Spleen (tissue), 11 donors: ENCODE results near the gene SMIM17. TPM values are rescaled to one million over a fixed set of nuclear protein-coding genes. Genes with fewer than 3 reads are reported as not detected.

Experiments used
- DNase-seq: peaks from one replicate; pipeline ENCODE4 v3.0.0-alpha.2; 2020
- H3K27ac ChIP-seq, 8 donors: fragments of 200-600 bp; sonication (generic) in 7 of 8; 1 replicate in 4 of 8; 2 replicates in 4 of 8; pipeline versions ENCODE4 v1.5.0 to v1.8.0; 2016 to 2021; ENCODE audit warnings: inconsistent platforms in 4 of 8, mild to moderate bottlenecking in 4 of 8, moderate library complexity in 1 of 8
- H3K27me3 ChIP-seq, 7 donors: fragments of 200-600 bp; sonication (generic) in 6 of 7; replicated peaks in 1 of 7; 1 replicate in 4 of 7; 2 replicates in 3 of 7; pipeline versions ENCODE4 v1.5.0 to v1.8.0; 2016 to 2021; ENCODE audit warnings: inconsistent platforms in 3 of 7, mild to moderate bottlenecking in 1 of 7
- H3K36me3 ChIP-seq, 6 donors: fragments of 200-600 bp; sonication (generic) in 5 of 6; 1 replicate in 4 of 6; 2 replicates in 2 of 6; pipeline versions ENCODE4 v1.5.0 to v1.8.0; 2016 to 2021; ENCODE audit warnings: inconsistent platforms in 2 of 6
- H3K4me1 ChIP-seq, 6 donors: fragments of 200-600 bp; sonication (generic) in 5 of 6; 1 replicate in 3 of 6; 2 replicates in 3 of 6; pipeline versions ENCODE4 v1.5.0 to v1.8.0; 2016 to 2021; ENCODE audit warnings: inconsistent platforms in 3 of 6
- H3K4me3 ChIP-seq, 8 donors: fragments of 200-600 bp; sonication (generic) in 7 of 8; 1 replicate in 4 of 8; 2 replicates in 4 of 8; pipeline versions ENCODE4 v1.5.0 to v1.8.0; 2016 to 2021; ENCODE audit warnings: inconsistent platforms in 4 of 8, mild to moderate bottlenecking in 4 of 8, moderate library complexity in 2 of 8
- H3K9me3 ChIP-seq, 8 donors: fragments of 200-600 bp; sonication (generic) in 7 of 8; 1 replicate in 4 of 8; 2 replicates in 4 of 8; pipeline versions ENCODE4 v1.5.0 to v1.8.0; 2016 to 2021; ENCODE audit warnings: inconsistent platforms in 4 of 8
- POLR2A ChIP-seq, 3 donors: fragments of 450-650 bp; IDR thresholded peaks; one replicate each; pipeline ENCODE4 v1.5.1; 2017; ENCODE audit warnings: antibody characterized with exemption in 3 of 3, mild to moderate bottlenecking in 1 of 3
- POLR2AphosphoS5 ChIP-seq, 3 donors: sonication (generic); formaldehyde crosslinking; IDR thresholded peaks; one replicate each; pipeline ENCODE4 v1.5.1; 2017; ENCODE audit warnings: antibody characterized with exemption in 3 of 3
- WGBS, 5 donors: extraction: QIAGEN DNeasy Blood & Tissue Kit in 3 of 5; methylation state at CpG; one replicate each; pipeline versions ENCODE4 v1.1.5 to v1.1.7; 2013 to 2018; 5-methylcytosine and 5-hydroxymethylcytosine counted together
- intact Hi-C: fragments of 100-400 bp; cut with DNase I; formaldehyde crosslinking; loops from one replicate; pipeline ENCODE4 v1.15.0; 2023; ENCODE audit warnings: low total_unique reads
- polyA plus RNA-seq, 3 donors: library from polyadenylated mRNA; stranded (reverse); fragments of 200-250 nt; gene quantifications; one replicate each; pipeline ENCODE4 v1.2.1, GENCODE V29; 2013
- total RNA-seq, 7 donors: library from RNA; depleted of rRNA in 3 of 7; stranded (reverse); fragments of >200 nt in 3 of 7; fragmentation: NEBNext Ultra II Directional in 4 of 7; extraction: Animal tissue kit (Norgen Biotek cat#: 25700) in 4 of 7; gene quantifications; one replicate each; pipeline versions ENCODE4 v1.1.0 to v1.2.1, GENCODE V29; 2016 to 2021
- TF ChIP-seq, protein P1 (sequence below), 11 experiments: fragments of 200-600 bp in 7 of 11; fragments of 450-650 bp in 4 of 11; sonication (generic) in 4 of 11; IDR thresholded peaks in 8 of 11; conservative IDR thresholded peaks in 3 of 11; 1 replicate in 7 of 11; 2 replicates in 4 of 11; pipeline versions ENCODE4 v1.4.0 to v1.8.0; 2016 to 2021; ENCODE audit warnings: antibody characterized with exemption in 11 of 11, inconsistent platforms in 4 of 11, mild to moderate bottlenecking in 1 of 11
- donor health status: healthy with polysubstance abuse.
- donor health status: DM: no; HTN: no; CAD: no; lungs with moderate emphysema.
- donor health status: DM: no; HTN: no; CAD: no.
- donor health status: Bipolar disorder and iron deficiency.
- donor health status: healthy.
- donor health status: DM: no; HTN: no; CAD: no.
- donor health status: DM: yes; HTN: yes; CAD: no.

Gene SMIM17
- total and polyA plus RNA-seq, 10 donors = 0.27 to 0.67 (median 0.39) TPM; not detected in 6

DNA sequence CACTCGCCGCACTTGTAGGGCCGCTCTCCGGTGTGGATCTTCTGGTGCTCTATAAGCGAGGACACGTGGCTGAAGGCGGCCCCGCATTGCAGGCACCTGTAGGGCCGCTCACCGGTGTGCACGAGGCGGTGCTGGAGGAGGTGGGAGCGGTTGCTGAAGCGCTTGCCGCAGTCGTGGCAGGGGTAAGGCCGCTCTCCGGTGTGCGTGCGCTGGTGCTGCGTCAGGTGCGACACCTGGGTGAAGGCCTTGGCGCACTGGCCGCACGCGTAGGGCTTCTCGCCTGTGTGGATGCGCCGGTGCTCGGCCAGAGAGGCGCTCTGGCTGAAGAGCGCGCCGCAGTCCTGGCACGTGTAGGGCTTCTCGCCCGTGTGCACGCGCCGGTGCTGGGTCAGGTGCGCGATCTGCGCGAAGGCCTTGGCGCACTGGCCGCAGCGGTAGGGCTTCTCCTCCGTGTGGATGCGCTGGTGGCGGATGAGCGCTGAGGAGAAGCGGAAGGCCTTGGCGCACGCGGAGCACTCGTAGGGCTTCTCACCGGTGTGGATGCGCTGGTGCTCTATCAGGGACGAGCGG is 21.1 kb downstream of the SMIM17 start:
- Histone ChIP-seq H3K36me3 (peaks cover 0 to 33% (median 17%) of the 10 kb centered on the region in 6 donors), H3K9me3 (peaks cover 0 to 99% (median 79%) of the 10 kb centered on the region in 8 donors), H3K27me3 (no peaks in the 10 kb centered on the region), H3K4me1 (peaks cover 0 to 5% (median 0%) of the 10 kb centered on the region in 6 donors), H3K4me3 (no peak overlapping the region), H3K27ac (no peak overlapping the region)
- 91 to 96% (median 94%) methylated on average over 46 to 60 of the region's 60 CpGs for WGBS, 5 donors
- intact Hi-C loops = no loop called here
- no peak for DNase-seq
- TF ChIP-seq, protein P1, sequence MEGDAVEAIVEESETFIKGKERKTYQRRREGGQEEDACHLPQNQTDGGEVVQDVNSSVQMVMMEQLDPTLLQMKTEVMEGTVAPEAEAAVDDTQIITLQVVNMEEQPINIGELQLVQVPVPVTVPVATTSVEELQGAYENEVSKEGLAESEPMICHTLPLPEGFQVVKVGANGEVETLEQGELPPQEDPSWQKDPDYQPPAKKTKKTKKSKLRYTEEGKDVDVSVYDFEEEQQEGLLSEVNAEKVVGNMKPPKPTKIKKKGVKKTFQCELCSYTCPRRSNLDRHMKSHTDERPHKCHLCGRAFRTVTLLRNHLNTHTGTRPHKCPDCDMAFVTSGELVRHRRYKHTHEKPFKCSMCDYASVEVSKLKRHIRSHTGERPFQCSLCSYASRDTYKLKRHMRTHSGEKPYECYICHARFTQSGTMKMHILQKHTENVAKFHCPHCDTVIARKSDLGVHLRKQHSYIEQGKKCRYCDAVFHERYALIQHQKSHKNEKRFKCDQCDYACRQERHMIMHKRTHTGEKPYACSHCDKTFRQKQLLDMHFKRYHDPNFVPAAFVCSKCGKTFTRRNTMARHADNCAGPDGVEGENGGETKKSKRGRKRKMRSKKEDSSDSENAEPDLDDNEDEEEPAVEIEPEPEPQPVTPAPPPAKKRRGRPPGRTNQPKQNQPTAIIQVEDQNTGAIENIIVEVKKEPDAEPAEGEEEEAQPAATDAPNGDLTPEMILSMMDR (IDR thresholded peaks at IDR 0.05 in 8 of 11, conservative IDR thresholded peaks at IDR 0.05 in 3 of 11) = no peak
- TF ChIP-seq POLR2AphosphoS5 (IDR thresholded peaks at IDR 0.05) = peak in 2 of 3 donors; percentile 5 to 16

DNA sequence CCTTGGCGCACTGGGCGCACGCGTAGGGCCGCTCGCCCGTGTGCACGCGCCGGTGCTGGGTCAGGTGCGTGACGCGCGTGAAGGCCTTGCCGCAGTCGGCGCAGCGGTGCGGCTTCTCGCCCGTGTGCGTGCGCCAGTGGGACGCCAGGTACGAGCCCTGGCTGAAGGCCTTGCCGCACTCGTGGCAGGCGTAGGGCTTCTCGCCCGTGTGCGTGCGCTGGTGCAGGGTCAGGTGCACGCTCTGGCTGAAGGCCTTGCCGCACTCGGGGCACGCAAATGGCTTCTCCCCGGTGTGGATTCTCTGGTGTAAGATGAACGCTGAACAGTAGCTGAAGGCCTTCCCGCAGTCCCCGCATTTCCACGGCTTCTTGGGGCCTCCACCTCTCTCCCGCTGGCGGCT is 21.6 kb downstream of the SMIM17 start:
- peaks cover 0 to 5% (median 0%) of the 10 kb centered on the region in 6 donors for H3K4me1 ChIP-seq
- H3K9me3 ChIP-seq = peaks cover 0 to 98% (median 78%) of the 10 kb centered on the region in 8 donors
- TF ChIP-seq, protein P1 (IDR thresholded peaks at IDR 0.05 in 8 of 11, conservative IDR thresholded peaks at IDR 0.05 in 3 of 11) = no peak
- TF ChIP-seq POLR2AphosphoS5 (IDR thresholded peaks at IDR 0.05) (no peak), POLR2A (IDR thresholded peaks at IDR 0.05) (no peak)
- no peak overlapping the region for H3K27ac ChIP-seq
- DNase-seq = no peak
- intact Hi-C loops = no loop called here
- H3K27me3 ChIP-seq = no peaks in the 10 kb centered on the region
- peaks cover 0 to 33% (median 17%) of the 10 kb centered on the region in 6 donors for H3K36me3 ChIP-seq
- H3K4me3 ChIP-seq = no peak overlapping the region
- 91 to 95% (median 92%) methylated on average over 29 to 43 of the region's 43 CpGs for WGBS, 5 donors

DNA sequence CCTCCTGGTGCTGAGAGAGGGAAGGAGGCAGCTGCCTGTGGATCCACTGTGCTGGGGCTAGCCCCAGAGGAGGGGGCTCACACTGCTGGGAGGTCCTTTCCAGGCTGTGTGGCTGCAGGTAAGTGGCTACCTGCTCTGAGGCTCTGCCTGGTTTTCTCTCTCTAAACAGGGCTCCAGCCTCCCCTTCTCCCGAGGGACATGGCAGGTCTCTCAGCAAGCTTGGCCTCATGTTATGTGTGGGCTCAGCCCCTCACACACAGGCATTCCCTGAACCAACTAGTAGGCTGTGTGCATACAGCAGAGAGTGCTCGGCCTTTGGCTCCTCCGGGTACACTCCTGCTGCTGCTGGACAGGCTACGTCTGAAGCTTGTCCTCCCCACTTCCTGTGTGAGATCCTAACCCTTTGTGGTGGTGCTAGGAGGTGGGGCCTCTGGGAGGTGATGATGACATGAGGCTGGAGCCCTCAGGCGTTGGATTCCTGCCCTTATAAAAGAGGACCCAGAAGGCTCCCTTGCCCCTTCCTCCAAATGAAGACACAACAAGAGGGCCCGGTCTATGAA is 24.4 kb downstream of the SMIM17 start:
- no peak for DNase-seq
- Histone ChIP-seq H3K4me1 (peaks cover 7 to 23% (median 12%) of the 10 kb centered on the region in 6 donors), H3K27ac (no peak overlapping the region), H3K9me3 (peaks cover 0 to 83% (median 53%) of the 10 kb centered on the region in 8 donors), H3K4me3 (no peak overlapping the region), H3K36me3 (peaks cover 0 to 33% (median 17%) of the 10 kb centered on the region in 6 donors), H3K27me3 (no peaks in the 10 kb centered on the region)
- WGBS, 5 donors = 67 to 80% (median 74%) methylated on average over 4 to 6 of the region's 6 CpGs
- TF ChIP-seq POLR2AphosphoS5 (IDR thresholded peaks at IDR 0.05) = no peak
- no peak for TF ChIP-seq POLR2A (IDR thresholded peaks at IDR 0.05)
- TF ChIP-seq, protein P1 (IDR thresholded peaks at IDR 0.05 in 8 of 11, conservative IDR thresholded peaks at IDR 0.05 in 3 of 11) = no peak
- intact Hi-C loops = no loop called here

DNA sequence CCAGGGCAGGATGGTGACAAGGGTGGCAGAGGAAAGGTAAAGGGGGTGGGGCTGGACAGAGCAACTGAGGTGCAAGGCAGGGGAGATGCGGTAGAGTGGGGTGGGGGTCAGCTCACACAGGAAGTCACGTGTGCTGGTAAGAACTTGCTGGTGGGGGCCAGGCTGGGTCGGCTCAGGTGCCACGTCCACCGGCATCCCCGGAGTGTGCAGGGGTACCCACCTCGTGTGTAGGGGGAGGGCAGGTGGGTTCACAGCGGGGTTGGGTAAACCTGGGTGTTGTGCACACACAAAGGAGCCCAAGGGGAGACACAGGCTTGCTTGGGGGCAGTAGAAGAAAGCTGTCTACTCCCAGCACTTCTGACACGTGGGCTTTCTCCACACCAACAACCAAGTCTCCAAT is 25.7 kb downstream of the SMIM17 start:
- H3K36me3 ChIP-seq = peaks cover 0 to 21% (median 12%) of the 10 kb centered on the region in 6 donors
- H3K27me3 ChIP-seq = no peaks in the 10 kb centered on the region
- H3K27ac ChIP-seq = no peak overlapping the region
- 79 to 92% (median 86%) methylated on average over 8 to 9 of the region's 9 CpGs for WGBS, 5 donors
- H3K9me3 ChIP-seq = peaks cover 0 to 70% (median 40%) of the 10 kb centered on the region in 8 donors
- intact Hi-C loops = no loop called here
- no peak for TF ChIP-seq POLR2A (IDR thresholded peaks at IDR 0.05)
- TF ChIP-seq POLR2AphosphoS5 (IDR thresholded peaks at IDR 0.05) = no peak
- TF ChIP-seq, protein P1 (IDR thresholded peaks at IDR 0.05 in 8 of 11, conservative IDR thresholded peaks at IDR 0.05 in 3 of 11) = no peak
- no peak overlapping the region for H3K4me3 ChIP-seq
- H3K4me1 ChIP-seq = peaks cover 7 to 23% (median 12%) of the 10 kb centered on the region in 6 donors
- DNase-seq = no peak
